NCI-H2107 treated with DMSO at 0.1 percent for 48 hours (cell line): ENCODE results near the gene MYCBP2.
"Not testable (repeated sequence)": the region's sequence is repeated elsewhere in the genome, so short reads cannot be mapped to it uniquely, and the experiment has no call there.

Experiments used
- DNase-seq: peaks from one replicate; lab custom pipeline; 2025; ENCODE audit not compliant: unreplicated experiment; lab: John Stamatoyannopoulos, UW

Gene MYCBP2

GRCh38 chr13:77326905-77327604 is at the start of gene MYCBP2:
MYCBP2 (minus strand) TSS chr13:77327094; CDS start chr13:77326775, 319 bp downstream.
- peak; percentile 91 for DNase-seq

- no peak for DNase-seq
These were observed 48.7 kb upstream of the MYCBP2 start for GRCh38 chr13:77375560-77376108.

- DNase-seq = no peak
These were observed 47.9 kb upstream of the MYCBP2 start for GRCh38 chr13:77374786-77375185.

GRCh38 chr13:77374339-77374738 is 47.4 kb upstream of the MYCBP2 start:
- DNase-seq = no peak

GRCh38 chr13:77373502-77373901 is 46.6 kb upstream of the MYCBP2 start:
- no peak for DNase-seq

- no peak for DNase-seq
These were observed 45.4 kb upstream of the MYCBP2 start for GRCh38 chr13:77372275-77372674.

GRCh38 chr13:77370888-77371287 is 44.0 kb upstream of the MYCBP2 start:
- DNase-seq = no peak

- no peak for DNase-seq
These were observed 35.3 kb upstream of the MYCBP2 start for GRCh38 chr13:77362166-77362565.

GRCh38 chr13:77360032-77360685 is 33.3 kb upstream of the MYCBP2 start:
- DNase-seq = no peak

GRCh38 chr13:77359171-77359570 is 32.3 kb upstream of the MYCBP2 start:
- DNase-seq = no peak

GRCh38 chr13:77358001-77358400 is 31.1 kb upstream of the MYCBP2 start:
- no peak for DNase-seq

GRCh38 chr13:77356155-77356554 is 29.3 kb upstream of the MYCBP2 start:
- no peak for DNase-seq

- no peak for DNase-seq
These were observed 27.1 kb upstream of the MYCBP2 start for GRCh38 chr13:77353995-77354394.

- no peak for DNase-seq
These were observed 24.4 kb upstream of the MYCBP2 start for GRCh38 chr13:77351315-77351714.

- DNase-seq = no peak
These were observed 23.9 kb upstream of the MYCBP2 start for GRCh38 chr13:77350811-77351210.

- no peak for DNase-seq
These were observed 22.5 kb upstream of the MYCBP2 start for GRCh38 chr13:77349365-77349764.

- DNase-seq = not testable (repeated sequence)
These were observed 20.5 kb upstream of the MYCBP2 start for GRCh38 chr13:77347351-77347750.

GRCh38 chr13:77345150-77345780 is 18.4 kb upstream of the MYCBP2 start:
- DNase-seq = peak; percentile 72

GRCh38 chr13:77343841-77344240 is 16.9 kb upstream of the MYCBP2 start:
- DNase-seq = no peak

- DNase-seq = no peak
These were observed 12.5 kb upstream of the MYCBP2 start for GRCh38 chr13:77339408-77339807.

- no peak for DNase-seq
These were observed 12.1 kb upstream of the MYCBP2 start for GRCh38 chr13:77338961-77339401.

- DNase-seq = no peak
These were observed 11.4 kb upstream of the MYCBP2 start for GRCh38 chr13:77338329-77338728.
